DND-41 (cell line): ENCODE data around the gene PCDH9.

ENCODE experiments used
- EZH2 ChIP-seq: IDR thresholded peaks from 3 replicates; pipeline ENCODE4 v1.6.1; 2012; ENCODE audit warnings: borderline replicate concordance, low read depth, mild to moderate bottlenecking, moderate library complexity, low read length, inconsistent platforms; ENCODE audit not compliant: severe bottlenecking
- TF ChIP-seq, protein P1 (sequence below): IDR thresholded peaks from 2 replicates; pipeline ENCODE4 v1.5.1; 2012; ENCODE audit warnings: borderline replicate concordance, low read length, moderate library complexity, mild to moderate bottlenecking; ENCODE audit not compliant: poor library complexity, severe bottlenecking; ENCODE audit errors: extremely low read depth

DNA sequence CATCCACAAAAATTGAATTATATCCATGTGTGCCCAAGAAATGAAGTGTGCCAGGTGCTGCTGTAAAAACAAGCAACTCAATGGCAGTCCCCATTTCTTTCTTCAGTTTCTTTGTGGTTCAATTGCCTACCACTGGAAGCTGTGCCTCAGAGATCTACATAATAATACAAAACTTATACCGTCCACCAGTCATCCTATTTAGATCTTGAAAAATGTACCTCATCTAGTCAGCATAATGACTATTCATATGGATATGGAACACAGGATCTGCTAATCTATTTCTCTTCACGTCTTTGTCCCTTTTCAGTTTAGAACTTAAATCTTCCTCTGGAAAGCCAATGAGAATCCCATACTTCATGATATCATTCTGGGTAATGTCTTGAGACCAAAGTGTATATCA, 648.5 kb downstream of the PCDH9 start:
- no peak for TF ChIP-seq EZH2
- TF ChIP-seq, protein P1, sequence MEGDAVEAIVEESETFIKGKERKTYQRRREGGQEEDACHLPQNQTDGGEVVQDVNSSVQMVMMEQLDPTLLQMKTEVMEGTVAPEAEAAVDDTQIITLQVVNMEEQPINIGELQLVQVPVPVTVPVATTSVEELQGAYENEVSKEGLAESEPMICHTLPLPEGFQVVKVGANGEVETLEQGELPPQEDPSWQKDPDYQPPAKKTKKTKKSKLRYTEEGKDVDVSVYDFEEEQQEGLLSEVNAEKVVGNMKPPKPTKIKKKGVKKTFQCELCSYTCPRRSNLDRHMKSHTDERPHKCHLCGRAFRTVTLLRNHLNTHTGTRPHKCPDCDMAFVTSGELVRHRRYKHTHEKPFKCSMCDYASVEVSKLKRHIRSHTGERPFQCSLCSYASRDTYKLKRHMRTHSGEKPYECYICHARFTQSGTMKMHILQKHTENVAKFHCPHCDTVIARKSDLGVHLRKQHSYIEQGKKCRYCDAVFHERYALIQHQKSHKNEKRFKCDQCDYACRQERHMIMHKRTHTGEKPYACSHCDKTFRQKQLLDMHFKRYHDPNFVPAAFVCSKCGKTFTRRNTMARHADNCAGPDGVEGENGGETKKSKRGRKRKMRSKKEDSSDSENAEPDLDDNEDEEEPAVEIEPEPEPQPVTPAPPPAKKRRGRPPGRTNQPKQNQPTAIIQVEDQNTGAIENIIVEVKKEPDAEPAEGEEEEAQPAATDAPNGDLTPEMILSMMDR = no peak
